GM21367 (cell line): Measurements from ENCODE around the gene TMX1.
A peak's percentile ranks its signal among the peaks of the same experiment; 100 is the strongest.

Experiments used
- ATAC-seq: cut with Tn5 transposase; IDR thresholded peaks from one replicate; pipeline ENCODE4 v1.9.1; 2021; ENCODE audit not compliant: unreplicated experiment

The TMX1 gene

DNA sequence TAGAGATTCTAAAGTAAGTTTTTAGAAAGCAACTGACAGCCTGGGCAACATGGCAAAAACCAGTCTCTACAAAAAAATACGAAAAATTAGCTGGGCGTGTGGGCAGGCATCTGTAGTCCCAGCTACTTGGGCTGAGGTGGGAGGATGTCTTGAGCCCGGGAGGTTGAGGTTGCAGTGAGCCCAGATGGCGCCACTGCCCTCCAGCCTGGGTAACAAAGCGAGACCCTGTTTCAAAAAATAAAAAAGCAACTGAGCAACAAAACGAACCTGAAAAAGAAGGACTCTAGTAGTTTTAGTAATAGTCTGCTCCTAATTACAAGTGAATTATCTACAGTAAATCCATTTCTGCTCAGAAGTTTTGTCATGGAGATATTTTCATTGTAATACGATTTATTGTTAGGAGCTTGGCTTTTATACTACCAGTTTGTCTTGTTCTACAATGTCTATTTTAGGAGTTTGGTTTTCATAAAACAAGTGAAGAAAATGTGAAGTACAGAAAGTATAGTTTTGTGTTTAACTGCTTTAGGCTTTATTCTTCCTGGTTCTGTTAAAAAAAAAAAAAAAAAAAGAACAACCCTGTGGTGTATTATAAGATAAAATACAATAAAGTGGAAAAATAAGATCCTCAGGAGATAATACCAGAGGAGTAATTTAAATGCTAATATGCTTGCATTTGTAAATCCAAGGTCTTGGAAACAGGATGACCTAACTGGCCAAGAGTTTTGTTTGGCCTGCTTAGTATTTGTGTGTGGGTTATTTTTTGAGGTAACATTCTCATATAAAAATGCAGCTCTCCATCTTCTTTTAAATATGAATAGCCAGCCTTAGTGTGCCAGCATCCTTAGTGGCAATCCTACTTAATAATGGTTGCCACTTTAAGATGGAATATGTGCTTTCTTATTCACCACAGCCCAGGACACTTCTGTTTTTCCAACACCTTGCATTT, 2.8 kb downstream of the TMX1 start:
- no peak for ATAC-seq

DNA sequence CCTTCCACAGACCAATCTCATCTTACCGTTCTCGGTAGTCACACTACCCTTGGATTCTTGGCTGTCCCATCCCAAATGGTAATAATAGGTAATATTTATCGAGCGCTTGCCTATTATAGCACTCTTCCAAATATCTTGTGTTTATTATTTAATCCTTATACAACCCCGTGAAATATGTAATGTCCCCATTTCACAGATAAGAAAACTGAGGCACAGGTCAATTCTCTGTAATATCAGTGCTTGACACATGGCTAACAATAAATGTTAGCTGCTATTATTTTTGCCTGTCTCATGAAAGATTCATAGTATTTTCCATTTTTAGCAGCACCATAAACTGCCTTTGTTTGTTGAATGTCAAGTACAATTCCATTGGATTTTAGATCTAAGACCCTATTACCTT, 4.5 kb downstream of the TMX1 start:
- ATAC-seq = no peak

DNA sequence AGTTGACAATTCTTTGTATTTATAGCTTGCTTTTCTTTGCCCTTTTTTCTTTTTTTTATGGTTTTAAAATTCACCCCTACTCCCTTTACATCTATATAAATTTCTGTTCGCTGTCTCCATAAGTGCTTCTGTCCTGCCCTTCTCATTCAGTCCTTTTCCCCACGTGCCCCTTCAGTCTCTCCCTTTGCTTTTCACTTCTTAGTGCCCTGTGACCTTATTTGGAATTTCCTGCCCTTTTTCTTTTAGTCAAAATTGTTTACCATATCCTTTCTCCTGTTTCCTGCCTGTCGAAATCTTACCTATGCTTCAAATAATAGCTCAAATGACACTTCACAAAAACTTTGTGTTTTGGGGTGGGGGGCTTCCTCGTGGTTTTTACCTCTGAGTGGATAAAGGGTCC, 6.0 kb downstream of the TMX1 start:
- no peak for ATAC-seq

GRCh38 chr14:51248016-51248987, 8.3 kb downstream of the TMX1 start:
- ATAC-seq = peak; percentile 87

GRCh38 chr14:51251486-51251885, 11.4 kb downstream of the TMX1 start:
- no peak for ATAC-seq

- no peak for ATAC-seq
Measured at GRCh38 chr14:51253880-51254279, 13.8 kb downstream of the TMX1 start.

GRCh38 chr14:51258280-51258679, 18.2 kb downstream of the TMX1 start:
- ATAC-seq = no peak

DNA sequence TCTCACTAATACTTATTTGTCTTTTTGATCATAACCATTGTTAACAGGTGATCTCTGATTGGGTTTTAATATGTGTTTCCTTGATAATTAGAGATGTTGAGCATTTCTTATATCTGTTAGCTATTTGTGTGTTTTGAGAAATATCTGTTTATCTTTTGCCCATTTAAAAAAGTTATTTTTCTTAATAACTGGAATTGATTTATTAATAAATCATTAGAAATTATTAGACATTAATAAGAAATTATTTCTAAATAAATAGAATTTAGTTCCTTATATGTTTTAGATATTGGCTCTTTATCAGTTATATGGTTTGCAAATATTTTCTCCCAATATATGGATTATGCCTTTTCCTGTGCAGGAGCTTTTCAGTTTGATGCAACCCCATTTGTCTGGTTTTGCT, 18.7 kb downstream of the TMX1 start:
- no peak for ATAC-seq

GRCh38 chr14:51260225-51260624, 20.2 kb downstream of the TMX1 start:
- ATAC-seq = no peak

GRCh38 chr14:51261151-51261550, 21.1 kb downstream of the TMX1 start:
- ATAC-seq = no peak

DNA sequence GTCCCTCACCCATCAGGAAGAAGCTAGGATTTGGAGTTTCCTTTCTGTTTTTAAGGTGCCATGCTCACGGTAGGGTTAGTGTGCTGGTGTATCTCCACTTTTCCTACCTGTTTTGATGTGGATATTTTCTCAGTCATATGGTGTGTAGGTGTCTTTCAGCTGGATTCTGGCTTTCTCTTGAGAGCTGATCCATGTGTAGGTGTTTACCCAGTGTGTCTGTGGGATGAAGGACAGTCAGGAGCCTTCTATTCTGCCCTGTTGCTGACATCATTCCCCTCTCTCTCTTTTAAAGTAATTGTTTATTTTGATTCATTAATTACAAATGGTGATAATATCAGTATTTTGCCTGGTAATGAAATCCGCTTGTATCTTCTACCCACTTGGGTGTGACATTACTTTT, 22.8 kb downstream of the TMX1 start:
- ATAC-seq = no peak

DNA sequence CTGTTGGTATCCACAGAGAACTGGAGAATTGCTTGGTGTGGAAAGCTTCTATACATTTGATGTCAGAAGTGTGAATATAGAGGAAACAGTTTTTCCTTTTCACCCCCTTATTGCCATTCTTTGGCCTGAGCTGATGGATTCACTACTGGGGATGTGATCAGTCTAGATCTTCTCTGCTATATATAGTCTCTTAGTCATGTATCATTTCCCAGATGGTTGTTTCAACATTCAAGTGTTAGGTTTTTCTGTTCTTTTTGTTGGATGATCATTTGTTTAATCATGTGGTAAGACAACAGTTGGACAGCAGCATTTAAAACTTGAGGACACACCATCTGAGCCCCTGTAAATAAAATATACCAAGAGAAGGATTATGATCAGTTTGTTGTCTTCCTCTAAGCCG, 29.6 kb downstream of the TMX1 start:
- ATAC-seq = no peak

DNA sequence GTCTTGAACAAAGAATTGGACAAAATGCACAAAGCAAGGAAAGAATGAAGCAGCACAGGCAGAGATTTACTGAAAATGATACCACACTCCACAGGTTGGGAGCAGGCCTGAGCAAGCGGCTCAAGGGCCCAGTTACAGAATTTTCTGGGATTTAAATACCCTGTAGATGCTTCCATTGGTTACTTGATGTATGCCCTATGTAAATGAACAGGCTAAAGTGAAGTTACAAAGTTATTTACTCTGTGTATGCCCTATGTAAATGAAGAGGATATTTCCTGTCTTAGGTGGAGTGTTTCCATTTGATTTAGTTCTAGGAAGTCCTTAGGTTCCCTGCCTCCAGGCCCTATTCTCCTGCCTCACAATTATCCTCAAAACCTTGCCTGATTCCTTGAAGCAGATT, 36.6 kb downstream of the TMX1 start:
- ATAC-seq = no peak

DNA sequence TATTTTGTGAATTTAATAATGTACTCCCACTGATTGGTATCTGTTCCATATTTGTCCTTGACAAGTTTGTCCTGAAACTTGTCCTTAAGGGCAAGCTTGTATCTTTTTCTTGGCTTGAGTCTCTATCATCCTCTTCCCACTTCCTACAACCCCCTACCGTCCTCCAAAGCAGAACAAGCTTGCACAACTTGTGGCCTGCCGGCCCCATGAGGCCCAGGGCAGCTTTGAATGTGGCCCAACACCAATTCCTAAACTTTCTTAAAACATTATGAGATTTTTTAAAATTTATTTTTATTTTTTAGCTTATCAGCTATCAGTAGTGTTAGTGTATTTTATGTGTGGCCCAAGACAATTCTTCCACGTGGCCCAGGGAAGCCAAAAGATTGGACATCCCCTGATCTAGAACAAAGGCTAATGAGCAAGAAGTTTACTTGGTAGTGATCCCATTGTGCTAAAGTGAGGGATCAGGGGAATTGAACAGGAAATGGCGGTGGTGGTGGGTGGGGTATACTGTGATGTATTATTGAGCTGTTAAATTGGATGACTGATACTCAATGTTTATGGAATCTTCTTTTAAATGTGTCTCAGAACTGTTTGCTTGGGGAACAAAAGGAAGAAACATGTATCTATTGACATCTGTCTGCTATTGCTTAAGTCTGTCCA, 37.8 kb downstream of the TMX1 start:
- no peak for ATAC-seq

- ATAC-seq = no peak
Measured at GRCh38 chr14:51282517-51282916, 42.5 kb downstream of the TMX1 start.

DNA sequence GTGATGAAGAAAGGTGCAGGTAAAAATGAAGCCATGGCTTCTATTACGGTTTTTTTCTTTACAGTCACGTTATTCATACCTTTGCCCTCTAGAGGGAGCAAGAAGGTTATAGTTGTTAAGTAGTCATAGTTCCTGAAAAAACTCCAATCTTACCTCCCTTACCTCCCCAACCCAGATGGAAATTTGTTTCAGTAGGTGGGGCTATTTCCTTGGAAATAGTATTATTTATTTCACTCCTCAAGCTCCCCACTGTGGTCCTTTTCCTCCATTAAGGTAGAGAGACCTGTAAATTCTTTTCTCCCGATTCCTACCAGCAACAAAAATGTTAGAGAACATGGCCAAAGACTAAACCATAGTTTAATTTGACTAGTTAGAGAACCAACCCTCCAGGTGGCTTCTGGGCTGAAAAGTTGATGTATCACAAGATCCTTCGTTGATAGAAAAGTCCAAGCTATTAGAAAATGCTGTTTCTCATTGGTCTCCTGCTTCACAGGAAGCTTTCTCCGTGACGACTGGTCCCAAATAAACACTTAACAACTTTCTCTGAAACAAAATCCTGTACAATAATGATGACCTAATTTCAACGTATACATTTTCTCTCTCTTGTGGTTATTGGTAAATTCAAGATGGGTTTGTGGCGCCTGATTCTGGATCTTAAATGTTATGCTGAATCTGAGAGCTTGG, 43.5 kb downstream of the TMX1 start:
- no peak for ATAC-seq

DNA sequence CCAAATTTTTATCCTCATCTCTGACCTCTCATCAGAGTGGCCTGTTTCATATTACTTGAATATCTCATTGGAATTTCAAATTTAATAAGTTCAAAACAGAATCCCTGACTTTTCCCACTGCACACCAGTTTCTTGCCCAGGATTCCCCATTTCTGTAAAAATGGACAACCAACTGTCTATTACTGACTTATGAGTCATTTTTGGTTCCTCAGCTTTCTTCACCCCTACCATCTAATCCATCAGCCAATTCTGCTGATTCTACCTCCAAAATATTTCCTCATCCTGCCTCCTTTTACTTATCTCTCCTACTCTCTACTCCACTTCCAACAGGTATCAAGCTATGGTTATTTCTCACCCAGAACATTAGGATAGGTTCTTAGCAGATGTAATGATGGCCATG, 44.2 kb downstream of the TMX1 start:
- ATAC-seq = no peak

GRCh38 chr14:51285120-51285519, 45.1 kb downstream of the TMX1 start:
- no peak for ATAC-seq

- no peak for ATAC-seq
Measured at GRCh38 chr14:51289169-51289568, 49.1 kb downstream of the TMX1 start.

DNA sequence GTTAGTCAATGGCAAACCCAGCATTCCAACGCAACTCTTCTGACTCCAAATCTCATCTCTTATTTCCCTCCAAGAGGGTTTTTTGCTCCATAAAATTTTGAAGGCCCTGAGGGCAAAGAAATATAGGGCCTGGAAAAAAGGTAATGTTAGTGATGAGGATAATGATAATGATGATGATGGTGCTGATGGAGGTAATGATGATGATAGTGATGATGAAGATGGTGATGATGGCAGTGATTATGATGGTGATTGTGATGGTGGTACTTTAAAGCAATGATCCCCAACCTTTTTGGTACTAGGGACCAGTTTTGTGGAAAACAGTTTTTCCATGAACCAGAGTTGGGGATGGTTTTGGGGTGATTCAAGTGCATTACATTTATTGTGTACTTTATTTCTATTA, 50.1 kb downstream of the TMX1 start:
- no peak for ATAC-seq

DNA sequence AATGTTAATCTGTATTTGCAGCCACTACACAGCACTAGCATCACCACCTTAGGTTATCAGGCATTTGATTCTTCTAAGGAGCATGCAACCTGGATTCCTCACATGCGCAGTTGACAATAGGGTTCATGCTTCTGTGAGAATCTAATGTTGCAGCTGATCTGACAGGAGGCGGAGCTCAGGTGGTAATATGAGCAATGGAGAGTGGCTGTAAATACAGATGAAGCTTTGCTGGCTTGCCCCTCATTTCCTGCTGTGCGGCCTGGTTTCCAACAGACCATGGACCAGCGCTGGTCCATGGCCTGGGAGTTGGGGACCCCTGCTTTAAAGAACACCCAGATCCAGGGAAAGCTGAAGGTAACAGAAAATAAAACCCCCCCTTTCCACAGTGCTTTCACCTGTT, 51.0 kb downstream of the TMX1 start:
- no peak for ATAC-seq
